Posterior cingulate gyrus (tissue), 11 donors: Measurements from ENCODE around the gene TCF7.

Source experiments
- DNase-seq, 10 donors: peaks; one replicate each; pipeline versions ENCODE4 v3.0.0 to v3.0.0-alpha.2; 2020 to 2021; ENCODE audit warnings: mixed read lengths in 3 of 10
- intact Hi-C: fragments of 100-400 bp; cut with DNase I; formaldehyde crosslinking; loops from one replicate; pipeline ENCODE4 v1.15.1; 2023

TCF7 gene

GRCh38 chr5:134110382-134110781, 4.1 kb upstream of the TCF7 start:
- no peak for DNase-seq
- intact Hi-C loops, result no loop called here

GRCh38 chr5:134111741-134112647, 2.5 kb upstream of the TCF7 start:
- intact Hi-C loops, result no loop called here
- no peak for DNase-seq

- DNase-seq, result no peak
- intact Hi-C loops, result no loop called here
Observed at GRCh38 chr5:134112726-134113362, 1.6 kb upstream of the TCF7 start.

GRCh38 chr5:134113363-134113889, 1.1 kb upstream of the TCF7 start:
- intact Hi-C loops, result no loop called here
- no peak for DNase-seq

GRCh38 chr5:134114886-134115805, 665 bp downstream of the TCF7 start:
- intact Hi-C loops, result no loop called here

GRCh38 chr5:134115806-134116175, 1.3 kb downstream of the TCF7 start:
- intact Hi-C loops, result no loop called here
- DNase-seq, result peak in 1 of 10 donors; percentile 63

More at GRCh38 chr5:134114886-134115805, 665 bp downstream of the TCF7 start:
- no peak for DNase-seq

- intact Hi-C loops, result no loop called here
- no peak for DNase-seq
Observed at GRCh38 chr5:134116286-134116685, 1.8 kb downstream of the TCF7 start.

- no peak for DNase-seq
- intact Hi-C loops, result no loop called here
Observed at GRCh38 chr5:134116789-134117761, 2.6 kb downstream of the TCF7 start.

- DNase-seq, result no peak
- intact Hi-C loops, result no loop called here
Observed at GRCh38 chr5:134118212-134118835, 3.8 kb downstream of the TCF7 start.

GRCh38 chr5:134119720-134120119, 5.2 kb downstream of the TCF7 start:
- peak in 1 of 10 donors; percentile 52 for DNase-seq
- intact Hi-C loops, result no loop called here

- intact Hi-C loops, result no loop called here
- DNase-seq, result no peak
Observed at GRCh38 chr5:134120386-134121138, 6.1 kb downstream of the TCF7 start.

- DNase-seq, result no peak
- intact Hi-C loops, result no loop called here
Observed at GRCh38 chr5:134122530-134122929, 8.0 kb downstream of the TCF7 start.

GRCh38 chr5:134123360-134123759, 8.9 kb downstream of the TCF7 start:
- intact Hi-C loops, result no loop called here
- DNase-seq, result no peak

GRCh38 chr5:134124289-134125038, 10.0 kb downstream of the TCF7 start:
- intact Hi-C loops, result no loop called here
- DNase-seq, result no peak

- intact Hi-C loops, result no loop called here
- peak in 2 of 10 donors; percentile 27 to 28 for DNase-seq
Observed at GRCh38 chr5:134125039-134126015, 10.8 kb downstream of the TCF7 start.

- peak in 1 of 10 donors; percentile 76 for DNase-seq
- intact Hi-C loops, result no loop called here
Observed at GRCh38 chr5:134127376-134127861, 12.9 kb downstream of the TCF7 start.
